SH-SY5Y (cell line): ENCODE results near the gene MYO1H.

Experiments used
- GATA2 ChIP-seq: IDR thresholded peaks from 2 replicates; pipeline ENCODE4 v1.6.1; 2011; ENCODE audit warnings: mild to moderate bottlenecking, low read depth, low read length
- GATA3 ChIP-seq: IDR thresholded peaks from 2 replicates; pipeline ENCODE4 v1.6.1; 2011; ENCODE audit warnings: low read depth, mild to moderate bottlenecking, low read length, moderate library complexity

The MYO1H gene

DNA sequence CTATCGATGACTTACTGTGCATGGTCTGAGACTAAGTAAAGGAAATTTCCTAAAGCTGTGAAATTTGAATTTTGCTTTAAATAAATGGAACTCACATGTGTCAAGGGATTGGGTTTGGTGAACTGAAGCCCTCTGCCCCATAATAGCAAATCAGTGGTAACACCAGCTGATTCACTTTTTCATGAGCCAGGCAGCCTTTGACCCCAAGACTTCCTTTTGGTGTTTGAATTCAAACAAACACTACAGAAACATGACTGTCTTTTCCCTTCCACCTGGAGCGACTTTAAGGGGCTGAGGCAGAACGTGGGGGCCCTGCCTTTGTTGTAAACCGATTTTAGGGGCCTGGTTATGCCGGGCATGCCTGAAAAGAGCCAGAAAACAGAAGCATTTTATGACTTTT is 100.6 kb downstream of the MYO1H start:
- TF ChIP-seq GATA2 (no peak), GATA3 (no peak)

DNA sequence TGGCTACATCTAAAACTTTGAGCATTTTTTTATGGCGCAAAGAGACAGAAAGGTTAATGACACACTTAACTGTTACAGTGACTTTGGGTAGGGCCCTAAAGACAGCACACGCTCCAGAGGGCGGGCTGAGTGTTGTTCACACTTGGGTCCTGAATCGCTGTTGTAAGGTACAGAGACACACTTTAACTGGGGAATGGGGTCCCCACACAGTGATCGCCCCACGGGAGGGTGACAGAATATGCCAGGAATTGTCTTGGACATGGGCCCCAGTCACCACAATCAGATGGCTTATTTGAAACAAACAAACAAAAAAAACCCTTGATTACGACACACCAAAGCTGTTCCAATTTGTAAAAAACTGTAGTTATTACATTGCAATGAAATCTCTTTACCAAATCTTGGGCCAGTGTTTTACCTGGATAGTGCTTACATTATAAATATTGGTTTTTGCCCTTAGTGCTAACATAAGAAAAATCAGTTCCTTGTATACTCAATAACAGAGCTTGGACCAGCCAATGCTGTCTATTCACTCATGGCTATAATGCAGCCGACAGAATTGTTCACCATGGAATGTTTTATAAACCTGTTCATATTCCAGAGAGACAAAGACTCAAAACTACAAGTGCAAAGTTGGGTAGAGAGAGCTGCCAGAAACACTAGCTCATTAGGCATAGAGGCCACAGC is 101.1 kb downstream of the MYO1H start:
- TF ChIP-seq GATA2 (no peak), GATA3 (no peak)

DNA sequence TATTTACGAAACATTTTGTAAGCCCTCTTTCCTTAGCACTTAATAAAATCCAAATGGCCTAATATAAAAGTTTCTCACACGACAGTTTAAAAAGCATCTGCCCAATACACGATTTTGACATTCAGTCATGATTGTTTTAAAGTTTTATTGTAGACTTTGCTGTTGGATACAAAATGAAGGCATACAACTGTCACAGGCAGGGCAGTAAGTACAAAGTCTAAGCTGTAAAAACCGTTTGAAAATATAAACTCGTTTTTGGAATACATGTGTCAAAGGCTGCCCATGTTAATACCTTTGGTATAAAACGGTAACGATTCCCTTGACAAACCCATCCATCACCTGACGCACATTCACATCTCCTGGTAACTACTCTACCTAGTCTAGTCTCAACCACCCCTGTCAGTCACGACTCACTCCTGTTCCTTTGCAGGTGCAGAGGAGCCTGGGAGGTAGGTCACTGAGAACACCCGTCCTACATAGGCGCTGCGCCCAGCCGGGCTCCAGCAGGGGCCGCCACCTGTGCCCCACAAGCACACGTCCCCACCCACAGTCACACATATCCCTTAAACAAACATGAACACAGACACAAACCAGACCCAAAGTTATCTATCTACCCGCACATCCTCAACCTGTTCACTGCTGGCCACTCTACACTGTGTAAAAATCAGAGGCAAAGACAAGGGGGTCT is 102.3 kb downstream of the MYO1H start:
- TF ChIP-seq GATA3 (no peak), GATA2 (no peak)

DNA sequence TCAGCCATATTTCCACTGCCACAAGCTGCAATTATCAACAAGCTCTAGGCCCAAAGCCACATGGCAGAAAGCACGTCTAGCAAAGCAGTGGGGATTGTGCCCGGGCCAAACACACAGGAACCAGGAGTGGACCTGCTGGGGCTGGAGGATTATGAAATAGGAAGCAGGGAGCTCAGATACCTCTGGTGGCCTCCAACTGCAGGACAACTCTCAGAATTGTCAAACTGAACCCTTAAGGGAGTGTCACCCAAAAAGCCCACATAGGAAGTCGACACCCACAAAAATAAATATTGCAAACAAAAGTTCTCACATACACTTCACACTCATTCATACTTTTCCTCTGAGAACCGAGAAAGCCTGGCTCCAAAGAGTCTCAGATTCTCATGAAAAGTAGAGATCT is 103.3 kb downstream of the MYO1H start:
- no peak for TF ChIP-seq GATA3
- no peak for TF ChIP-seq GATA2

DNA sequence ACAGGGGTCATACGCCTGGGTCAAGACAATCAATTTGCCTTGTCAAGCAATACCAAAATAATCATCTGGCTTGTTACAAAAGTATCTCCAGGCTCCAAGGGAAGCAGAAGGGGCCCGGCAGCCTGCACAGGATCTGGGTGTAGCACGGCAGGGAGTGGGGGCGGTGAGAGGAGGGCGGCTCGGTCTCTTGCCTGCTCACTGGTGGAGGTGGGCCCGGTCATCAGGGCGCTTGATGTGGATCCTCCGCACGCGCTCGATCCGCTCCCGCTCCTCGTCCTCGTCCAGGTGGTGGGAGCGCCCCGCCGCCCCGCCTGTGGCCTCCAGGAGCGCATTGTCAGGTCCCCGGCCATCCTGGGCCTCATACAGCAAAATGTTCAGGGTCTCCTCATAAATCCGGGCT is 103.7 kb downstream of the MYO1H start:
- TF ChIP-seq GATA3 (no peak), GATA2 (no peak)

DNA sequence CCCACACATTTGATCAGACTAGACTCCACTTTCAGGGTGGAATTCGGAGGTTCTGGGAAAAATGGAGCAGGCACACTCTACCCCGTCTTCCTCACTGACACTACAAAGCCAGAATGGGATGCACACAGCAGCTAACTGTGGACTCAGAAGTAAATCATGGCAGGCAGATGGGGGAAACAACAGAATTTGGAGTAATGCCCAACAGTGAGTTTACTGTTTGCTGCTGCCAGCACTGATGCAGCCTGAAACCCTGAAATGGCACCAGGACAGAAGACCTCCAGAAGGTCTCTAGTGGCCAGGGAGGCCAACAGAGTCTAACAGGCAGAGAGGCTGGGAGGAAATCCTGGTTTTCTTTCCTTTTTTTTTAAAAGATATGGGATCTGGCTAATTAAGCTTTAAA is 104.8 kb downstream of the MYO1H start:
- no peak for TF ChIP-seq GATA2
- no peak for TF ChIP-seq GATA3

DNA sequence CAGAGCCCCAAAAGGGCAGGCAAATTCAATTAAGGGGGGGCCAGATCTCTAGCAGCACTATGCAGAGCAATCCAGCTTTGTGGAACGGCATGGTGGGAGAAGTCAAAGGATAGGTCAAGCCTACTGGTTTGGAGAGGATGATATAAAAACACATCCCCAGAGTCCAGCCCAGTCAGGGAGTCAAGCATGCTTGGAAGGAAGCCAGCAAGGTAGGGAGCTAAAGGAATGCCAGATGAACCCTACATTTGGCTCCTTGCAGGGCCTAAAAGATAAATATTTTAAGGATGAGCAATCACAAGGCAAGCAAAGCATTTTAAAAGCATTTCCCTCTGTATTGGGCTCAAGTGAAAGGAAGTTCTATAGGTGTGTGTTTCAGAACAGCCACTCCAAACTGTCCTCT is 108.0 kb downstream of the MYO1H start:
- no peak for TF ChIP-seq GATA2
- no peak for TF ChIP-seq GATA3

DNA sequence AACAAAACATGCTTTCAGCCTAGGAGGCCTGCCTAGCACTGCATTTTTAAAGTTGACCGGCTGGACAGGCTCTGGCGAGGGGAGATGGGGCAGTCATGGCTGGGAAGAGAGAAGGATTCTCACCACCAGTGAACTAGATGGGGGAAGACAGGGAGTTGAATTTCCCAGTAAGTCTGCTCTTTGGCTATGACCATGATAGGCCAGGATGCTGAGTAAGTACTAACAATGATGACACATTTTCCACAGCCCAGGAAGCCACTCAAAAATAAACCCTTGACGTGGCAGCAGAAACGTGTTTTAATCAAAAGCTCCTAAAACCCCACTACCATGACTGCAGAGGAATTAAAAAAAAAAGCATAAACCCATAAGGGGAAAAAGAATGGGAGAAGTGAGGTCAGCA is 110.4 kb downstream of the MYO1H start:
- TF ChIP-seq GATA3, result no peak
- no peak for TF ChIP-seq GATA2

DNA sequence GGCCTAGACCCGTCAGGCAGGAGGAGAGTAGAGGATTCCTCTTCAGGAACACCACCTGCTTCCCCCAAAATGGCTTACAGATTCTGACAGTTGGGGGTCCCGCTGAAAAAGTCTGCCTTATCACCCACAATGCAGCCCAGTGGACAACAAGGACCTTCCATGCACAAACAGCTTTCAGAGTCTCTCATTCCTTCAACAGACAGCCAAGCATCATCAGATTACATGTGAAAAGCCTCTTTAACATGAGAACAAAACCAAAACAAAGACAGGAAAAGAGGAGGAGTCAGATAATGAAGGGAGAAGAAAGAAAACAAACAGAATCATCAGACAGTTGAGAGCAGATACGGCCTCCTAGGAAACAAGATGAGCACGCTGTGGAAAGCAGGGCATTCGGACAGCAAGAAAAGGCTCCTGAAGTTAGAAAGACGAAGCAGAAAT is 111.1 kb downstream of the MYO1H start:
- TF ChIP-seq GATA2, result no peak

DNA sequence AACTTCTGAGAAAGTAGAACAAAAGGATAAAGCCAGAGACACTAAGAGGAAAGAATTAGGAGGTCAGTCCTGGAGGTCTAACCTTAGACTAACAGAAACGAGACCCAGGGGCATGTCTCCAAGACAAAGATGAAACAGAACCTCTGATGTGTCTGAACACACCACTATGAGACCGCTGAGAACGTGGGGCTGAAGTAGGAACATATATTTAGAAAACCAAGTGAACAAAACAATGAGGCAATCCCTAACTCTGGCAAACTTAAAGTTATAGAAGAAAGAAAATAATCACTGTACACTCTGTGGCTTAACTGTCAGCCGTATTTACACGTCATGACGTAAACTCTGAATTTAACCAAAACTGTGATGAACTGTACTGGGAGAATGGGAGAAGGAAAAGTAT is 111.5 kb downstream of the MYO1H start:
- TF ChIP-seq GATA3 (no peak), GATA2 (no peak)

DNA sequence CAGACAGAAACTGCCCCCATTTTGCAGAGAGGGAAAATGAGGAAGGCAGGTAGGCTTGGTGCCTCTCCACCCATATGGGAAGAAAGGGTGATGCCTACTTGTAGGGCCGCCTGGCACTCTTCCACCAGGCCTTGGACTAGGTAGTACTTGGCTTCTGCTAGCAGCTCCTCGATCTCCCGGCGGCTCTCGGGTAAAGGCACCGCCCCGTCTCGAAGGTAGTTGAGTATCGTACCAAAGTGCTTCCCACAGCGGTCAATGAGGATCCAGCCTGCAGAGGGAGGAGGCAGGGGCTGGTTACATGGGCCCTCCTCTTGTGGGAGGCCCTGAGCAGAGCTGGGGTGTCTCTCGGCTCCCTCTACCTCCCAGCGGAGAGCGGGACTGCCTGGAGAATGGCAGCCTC is 112.8 kb downstream of the MYO1H start:
- TF ChIP-seq GATA3 (no peak), GATA2 (no peak)

DNA sequence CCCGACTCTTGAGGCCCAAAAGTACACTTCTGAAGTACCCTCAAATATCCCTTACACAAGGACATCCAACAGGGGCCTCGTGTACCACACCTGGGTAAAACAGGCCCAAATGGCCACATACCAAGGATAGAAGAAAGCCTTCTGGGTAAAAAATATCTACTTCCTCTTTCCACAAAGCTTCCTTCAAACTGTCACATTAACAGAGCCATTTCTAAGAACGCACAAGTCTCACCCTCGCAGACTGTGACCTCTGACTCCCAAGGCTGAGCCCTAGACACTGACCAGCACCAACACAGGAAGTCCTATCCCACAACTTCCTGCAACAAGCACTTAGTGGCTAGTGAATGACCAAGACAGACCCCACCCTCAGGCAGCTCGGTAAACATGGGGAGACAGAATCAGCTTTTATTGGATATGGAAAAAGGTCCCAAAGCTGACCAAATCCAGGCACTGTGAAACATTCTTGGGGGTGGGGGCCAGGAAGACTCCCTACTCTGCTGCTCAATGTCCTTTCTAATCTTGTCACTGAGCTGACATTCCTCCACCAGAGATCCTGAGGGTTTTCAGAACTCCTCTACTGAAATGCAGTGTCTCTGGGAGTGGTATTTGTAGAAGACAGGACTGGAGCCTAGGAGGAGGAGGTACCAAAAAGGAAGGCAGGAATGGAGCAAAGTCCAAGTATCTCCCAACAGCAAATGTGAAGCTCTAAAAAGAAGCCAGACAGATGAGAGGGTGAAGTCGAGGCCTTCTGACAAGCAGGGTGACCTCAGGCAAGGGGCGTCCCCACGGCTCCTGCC is 113.5 kb downstream of the MYO1H start:
- TF ChIP-seq GATA2 (no peak), GATA3 (no peak)

DNA sequence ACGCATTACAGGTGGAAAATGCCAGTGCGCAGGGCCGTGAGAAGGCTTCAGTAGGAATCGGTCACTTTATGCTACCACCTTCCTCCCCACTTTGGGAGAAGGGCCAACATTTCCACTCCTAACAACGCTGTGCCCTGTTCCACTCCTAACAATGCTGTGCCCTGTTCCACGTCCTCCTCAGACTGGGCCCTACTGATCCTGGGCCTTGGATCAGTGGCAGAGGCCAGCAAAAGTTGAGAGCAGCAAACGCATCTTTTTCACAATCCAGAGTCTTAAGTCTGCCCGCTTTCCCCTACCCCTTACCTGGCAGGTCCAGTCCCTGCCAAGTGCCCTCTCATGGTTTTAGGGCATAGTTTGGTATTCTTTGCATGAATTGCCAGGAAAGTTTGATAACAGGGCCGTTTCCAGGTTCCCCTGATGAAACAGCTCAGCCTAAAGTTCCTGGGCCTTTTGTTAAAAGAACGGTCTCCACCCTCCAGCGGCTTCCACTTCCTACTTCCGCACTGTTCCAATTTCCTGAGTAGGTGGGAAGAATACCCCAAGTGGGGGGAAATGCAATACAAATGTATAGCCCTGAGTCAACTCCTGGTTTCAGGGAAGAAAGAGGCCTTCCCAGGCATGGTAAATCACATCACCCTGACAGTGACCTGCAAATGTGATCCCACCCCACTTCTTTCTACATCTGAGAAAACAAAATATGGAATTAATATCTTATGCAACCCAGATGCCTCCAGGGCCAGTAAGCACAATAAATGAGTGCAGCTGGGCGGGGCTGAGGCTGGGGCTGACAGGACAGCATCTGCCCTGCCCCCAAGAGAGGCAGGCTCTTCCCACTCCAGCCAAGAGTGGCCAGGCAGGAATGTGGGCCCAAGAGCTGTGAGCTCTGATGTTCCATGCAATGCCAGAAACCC is 114.4 kb downstream of the MYO1H start:
- TF ChIP-seq GATA3 (no peak), GATA2 (no peak)
